ENCODE data around the gene TMEM63A.

Gene TMEM63A

GRCh38 chr1:225814381-225814780 lies 67.8 kb downstream of the TMEM63A start:
- Histone ChIP-seq H3K4me3 (ENCODE audit: low read depth, low read length, poor library complexity, severe bottlenecking) (no peak overlapping the region), H2AFZ (ENCODE audit: low read length) (no peak overlapping the region), H3F3A (ENCODE audit: insufficient read depth, low read length) (no peaks in the 10 kb centered on the region), H3K79me2 (ENCODE audit: insufficient read depth, low read length) (no peaks in the 10 kb centered on the region), H3K27me3 (ENCODE audit: insufficient read depth, low read length) (no peaks in the 10 kb centered on the region), H3K4me2 (ENCODE audit: low read length) (no peak overlapping the region), H3K36me3 (ENCODE audit: insufficient read depth, low read length) (no peaks in the 10 kb centered on the region), H4K20me1 (ENCODE audit: insufficient read depth, low read length) (no peaks in the 10 kb centered on the region), H3K4me1 (ENCODE audit: insufficient read depth, low read length, severe bottlenecking) (peaks cover 6% of the 10 kb centered on the region), H3K9me2 (ENCODE audit: low read depth, low read length) (no peaks in the 10 kb centered on the region), H3K9me3 (ENCODE audit: low read length) (no peaks in the 10 kb centered on the region), H3K9ac (ENCODE audit: low read length) (no peak overlapping the region), H3K27ac (ENCODE audit: low read depth, low read length, poor library complexity, severe bottlenecking) (no peak overlapping the region)
- TF ChIP-seq EZH2 (IDR thresholded peaks at IDR 0.05; ENCODE audit: borderline replicate concordance, low read length), result no peak
- TF ChIP-seq CTCF (IDR thresholded peaks at IDR 0.05; ENCODE audit: low read length), result no peak

DNA sequence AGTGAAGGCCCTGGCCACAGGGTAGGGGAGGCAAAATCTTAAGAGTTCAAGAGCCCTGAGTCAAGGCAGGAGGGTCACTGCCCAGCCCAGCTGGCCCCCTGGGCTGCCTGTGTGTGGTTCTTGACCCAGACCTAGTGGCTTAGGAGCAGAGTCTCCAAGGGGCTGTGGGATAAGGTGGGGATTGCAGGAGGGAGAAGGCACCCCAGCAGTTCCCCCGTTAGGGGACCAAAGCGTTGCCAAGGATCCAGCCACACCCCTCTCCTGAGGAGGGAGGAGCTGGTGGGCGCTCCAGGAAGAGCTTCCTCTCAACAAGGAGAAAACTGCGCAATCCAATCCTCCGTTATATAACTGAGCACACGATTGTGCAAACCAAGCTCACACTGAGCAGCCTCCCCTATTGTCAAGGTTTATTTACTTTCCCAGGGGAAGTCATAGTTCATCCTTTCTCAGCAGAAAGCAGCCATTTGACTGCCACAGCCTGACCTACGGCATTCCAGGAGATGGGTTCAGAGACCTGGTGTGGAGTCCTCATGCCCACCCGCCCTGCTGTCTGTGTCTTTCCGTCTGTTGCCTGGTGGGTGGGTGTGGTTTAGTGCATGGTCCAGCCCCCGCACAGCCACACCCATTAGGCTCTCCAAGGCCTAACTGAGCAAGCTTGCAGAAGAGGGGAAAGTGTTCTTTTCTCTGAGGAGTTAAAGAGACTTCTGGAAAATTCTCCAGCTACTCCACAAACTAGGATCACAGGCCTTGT lies 68.8 kb downstream of the TMEM63A start:
- no peaks in the 10 kb centered on the region for H3K9me3 ChIP-seq (ENCODE audit: low read length)
- no peak for TF ChIP-seq CTCF (IDR thresholded peaks at IDR 0.05; ENCODE audit: low read length)
- no peak for TF ChIP-seq EZH2 (IDR thresholded peaks at IDR 0.05; ENCODE audit: borderline replicate concordance, low read length)
- H3K27me3 ChIP-seq (ENCODE audit: insufficient read depth, low read length), result no peaks in the 10 kb centered on the region
- no peaks in the 10 kb centered on the region for H3K79me2 ChIP-seq (ENCODE audit: insufficient read depth, low read length)
- H2AFZ ChIP-seq (ENCODE audit: low read length), result no peak overlapping the region
- no peak overlapping the region for H3K9ac ChIP-seq (ENCODE audit: low read length)
- no peaks in the 10 kb centered on the region for H4K20me1 ChIP-seq (ENCODE audit: insufficient read depth, low read length)
- no peak overlapping the region for H3K4me2 ChIP-seq (ENCODE audit: low read length)
- peaks cover 6% of the 10 kb centered on the region for H3K4me1 ChIP-seq (ENCODE audit: insufficient read depth, low read length, severe bottlenecking)
- H3K4me3 ChIP-seq (ENCODE audit: low read depth, low read length, poor library complexity, severe bottlenecking), result no peak overlapping the region
- no peaks in the 10 kb centered on the region for H3K9me2 ChIP-seq (ENCODE audit: low read depth, low read length)
- H3K36me3 ChIP-seq (ENCODE audit: insufficient read depth, low read length), result no peaks in the 10 kb centered on the region
- no peaks in the 10 kb centered on the region for H3F3A ChIP-seq (ENCODE audit: insufficient read depth, low read length)
- H3K27ac ChIP-seq (ENCODE audit: low read depth, low read length, poor library complexity, severe bottlenecking), result no peak overlapping the region

- H3K27ac ChIP-seq (ENCODE audit: low read depth, low read length, poor library complexity, severe bottlenecking), result no peak overlapping the region
Observed at GRCh38 chr1:225812488-225813213, 69.5 kb downstream of the TMEM63A start.

More at GRCh38 chr1:225812488-225813213, 69.5 kb downstream of the TMEM63A start:
- Histone ChIP-seq H3K4me2 (ENCODE audit: low read length) (no peak overlapping the region), H3K27me3 (ENCODE audit: insufficient read depth, low read length) (no peaks in the 10 kb centered on the region), H3K79me2 (ENCODE audit: insufficient read depth, low read length) (no peaks in the 10 kb centered on the region), H3K9ac (ENCODE audit: low read length) (no peak overlapping the region), H4K20me1 (ENCODE audit: insufficient read depth, low read length) (no peaks in the 10 kb centered on the region), H3K4me1 (ENCODE audit: insufficient read depth, low read length, severe bottlenecking) (peaks cover 6% of the 10 kb centered on the region), H3K9me2 (ENCODE audit: low read depth, low read length) (no peaks in the 10 kb centered on the region), H3K36me3 (ENCODE audit: insufficient read depth, low read length) (no peaks in the 10 kb centered on the region), H2AFZ (ENCODE audit: low read length) (no peak overlapping the region), H3K9me3 (ENCODE audit: low read length) (no peaks in the 10 kb centered on the region), H3F3A (ENCODE audit: insufficient read depth, low read length) (no peaks in the 10 kb centered on the region), H3K4me3 (ENCODE audit: low read depth, low read length, poor library complexity, severe bottlenecking) (no peak overlapping the region)
- TF ChIP-seq EZH2 (IDR thresholded peaks at IDR 0.05; ENCODE audit: borderline replicate concordance, low read length), result no peak
- no peak for TF ChIP-seq CTCF (IDR thresholded peaks at IDR 0.05; ENCODE audit: low read length)

Measured in OCI-LY1 (cell line).